PC-9 (cell line): ENCODE results near the gene SELENOV. TPM values are rescaled to one million over a fixed set of nuclear protein-coding genes. Genes with fewer than 3 reads are reported as not detected.

Source experiments
- BruUV-seq: library from RNA; stranded (reverse); fragments of 400-500 nt; replicated peaks from 2 replicates; lab custom pipeline; 2021; lab: Mats Ljungman, UMichigan
- CTCF ChIA-PET: fragments of 300-600 bp; sonication (Branson Sonifier 250); formaldehyde crosslinking; loops from one replicate; lab custom pipeline; 2022; ENCODE audit warnings: antibody characterized with exemption; lab: Charles Lee
- POLR2A ChIA-PET: fragments of 300-600 bp; sonication (Branson Sonifier 250); formaldehyde crosslinking; loops from one replicate; lab custom pipeline; 2022; ENCODE audit warnings: antibody characterized with exemption; ENCODE audit not compliant: unreplicated experiment; lab: Charles Lee
- DNase-seq, 2 experiments: peaks; one replicate each; pipeline versions ENCODE4 v3.0.0 to v3.0.0-alpha.2; 2015 to 2022; ENCODE audit warnings: mixed read lengths in 1 of 2
- H2AFZ ChIP-seq: fragments of 200-600 bp; sonication (generic); 2 replicates; pipeline ENCODE4 v1.8.1; 2017; ENCODE audit warnings: antibody characterized with exemption
- H3F3A ChIP-seq: fragments of 200-600 bp; sonication (generic); 2 replicates; pipeline ENCODE4 v1.8.1; 2017; ENCODE audit warnings: antibody characterized with exemption, mild to moderate bottlenecking, low read depth; ENCODE audit not compliant: insufficient read depth
- H3K27ac ChIP-seq: fragments of 200-600 bp; sonication (generic); 2 replicates; pipeline ENCODE4 v1.6.1; 2016; ENCODE audit warnings: mixed run types
- H3K27me3 ChIP-seq: fragments of 200-600 bp; sonication (generic); 2 replicates; pipeline ENCODE4 v1.6.1; 2016; ENCODE audit warnings: low read depth, mixed run types; ENCODE audit not compliant: insufficient read depth
- H3K36me3 ChIP-seq: fragments of 200-600 bp; sonication (generic); 2 replicates; pipeline ENCODE4 v1.6.1; 2016; ENCODE audit warnings: low read depth, mixed run types
- H3K4me1 ChIP-seq: fragments of 200-600 bp; sonication (generic); replicated peaks from 2 replicates; pipeline ENCODE4 v1.6.1; 2016; ENCODE audit warnings: mixed run types; ENCODE audit not compliant: insufficient read depth
- H3K4me2 ChIP-seq: fragments of 200-600 bp; sonication (generic); 2 replicates; pipeline ENCODE4 v1.6.1; 2017; ENCODE audit warnings: mixed run types
- H3K4me3 ChIP-seq: fragments of 200-600 bp; sonication (generic); 2 replicates; pipeline ENCODE4 v1.6.1; 2016; ENCODE audit warnings: mixed run types
- H3K79me2 ChIP-seq: fragments of 200-600 bp; sonication (generic); 2 replicates; pipeline ENCODE4 v1.6.1; 2017; ENCODE audit warnings: low read depth, mixed run types
- H3K9me2 ChIP-seq: fragments of 200-600 bp; sonication (generic); 2 replicates; pipeline ENCODE4 v1.8.1; 2017; ENCODE audit warnings: mild to moderate bottlenecking; ENCODE audit not compliant: insufficient read depth
- H3K9me3 ChIP-seq: fragments of 200-600 bp; sonication (generic); 2 replicates; pipeline ENCODE4 v1.8.1; 2016; ENCODE audit warnings: low read depth; ENCODE audit not compliant: insufficient read depth
- H4K20me1 ChIP-seq: fragments of 200-600 bp; sonication (generic); 2 replicates; pipeline ENCODE4 v1.8.1; 2017; ENCODE audit not compliant: insufficient read depth
- EZH2 ChIP-seq: fragments of 200-600 bp; sonication (generic); IDR thresholded peaks from 2 replicates; pipeline ENCODE4 v1.8.0; 2017; ENCODE audit warnings: antibody characterized with exemption, low read depth
- intact Hi-C: fragments of 100-400 bp; cut with micrococcal nuclease; formaldehyde crosslinking; loops from one replicate; pipeline ENCODE4 v1.10.0; 2022; ENCODE audit not compliant: unreplicated experiment
- total RNA-seq: library from RNA; stranded (reverse); gene quantifications from 2 replicates; pipeline ENCODE4 v1.2.3, GENCODE V29; 2021
- TF ChIP-seq, protein P1 (sequence below): fragments of 200-600 bp; sonication (generic); conservative IDR thresholded peaks from 2 replicates; pipeline ENCODE4 v1.6.1; 2017; ENCODE audit warnings: mixed run types, antibody characterized with exemption, mild to moderate bottlenecking, moderate library complexity

SELENOV gene
- total RNA-seq, 1 experiment from 2014 or later: not detected

DNA sequence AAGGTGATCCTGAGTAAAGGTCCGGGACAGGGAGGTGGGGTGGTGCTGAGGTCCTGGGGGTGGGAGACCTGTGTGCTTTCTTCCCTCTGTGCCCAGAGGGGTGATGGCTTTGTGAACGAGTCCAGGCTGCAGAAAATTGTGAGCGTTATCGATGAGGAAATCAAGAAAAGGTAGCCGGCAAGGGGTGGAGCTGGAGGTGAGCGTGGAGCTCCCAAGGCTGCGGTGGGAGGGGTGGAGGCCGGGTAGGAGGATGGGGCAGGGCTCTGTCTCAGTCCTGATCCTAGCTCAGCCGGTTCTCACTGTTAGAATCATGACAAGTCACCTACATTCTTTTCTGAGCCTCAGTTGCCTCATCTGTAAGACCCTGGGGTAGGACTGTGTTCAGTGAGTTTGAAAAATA is 4.0 kb downstream of the SELENOV start:
- Histone ChIP-seq H3K4me3 (peak overlapping the region; percentile 38; the same call in 1 of the 2 replicates), H3K9me2 (no peaks in the 10 kb centered on the region), H3K4me2 (peak overlapping the region; percentile 77), H3K36me3 (no peaks in the 10 kb centered on the region), H3F3A (peaks cover 4% of the 10 kb centered on the region; the same call in 1 of the 2 replicates), H3K4me1 (no peaks in the 10 kb centered on the region), H2AFZ (no peak overlapping the region), H4K20me1 (no peaks in the 10 kb centered on the region), H3K27ac (no peak overlapping the region), H3K9me3 (no peaks in the 10 kb centered on the region), H3K79me2 (no peaks in the 10 kb centered on the region), H3K27me3 (peaks cover 3% of the 10 kb centered on the region; the same call in 1 of the 2 replicates)
- no TSS peak for BruUV-seq
- CTCF ChIA-PET: interaction anchor here (1.4 kb wide), 1 partner anchor 79 kb away, joined by 20 read pairs; no protein-coding TSS in a partner anchor
- peak in 1 of 2 experiments; percentile 38 for DNase-seq
- intact Hi-C loops: no loop called here
- POLR2A ChIA-PET: interaction anchor here (0.9 kb wide), 1 partner anchor 83 kb away, joined by 19 read pairs; the partner anchor contains the start of gene RPS16
- TF ChIP-seq EZH2: no peak
- TF ChIP-seq, protein P1, sequence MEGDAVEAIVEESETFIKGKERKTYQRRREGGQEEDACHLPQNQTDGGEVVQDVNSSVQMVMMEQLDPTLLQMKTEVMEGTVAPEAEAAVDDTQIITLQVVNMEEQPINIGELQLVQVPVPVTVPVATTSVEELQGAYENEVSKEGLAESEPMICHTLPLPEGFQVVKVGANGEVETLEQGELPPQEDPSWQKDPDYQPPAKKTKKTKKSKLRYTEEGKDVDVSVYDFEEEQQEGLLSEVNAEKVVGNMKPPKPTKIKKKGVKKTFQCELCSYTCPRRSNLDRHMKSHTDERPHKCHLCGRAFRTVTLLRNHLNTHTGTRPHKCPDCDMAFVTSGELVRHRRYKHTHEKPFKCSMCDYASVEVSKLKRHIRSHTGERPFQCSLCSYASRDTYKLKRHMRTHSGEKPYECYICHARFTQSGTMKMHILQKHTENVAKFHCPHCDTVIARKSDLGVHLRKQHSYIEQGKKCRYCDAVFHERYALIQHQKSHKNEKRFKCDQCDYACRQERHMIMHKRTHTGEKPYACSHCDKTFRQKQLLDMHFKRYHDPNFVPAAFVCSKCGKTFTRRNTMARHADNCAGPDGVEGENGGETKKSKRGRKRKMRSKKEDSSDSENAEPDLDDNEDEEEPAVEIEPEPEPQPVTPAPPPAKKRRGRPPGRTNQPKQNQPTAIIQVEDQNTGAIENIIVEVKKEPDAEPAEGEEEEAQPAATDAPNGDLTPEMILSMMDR: no peak

DNA sequence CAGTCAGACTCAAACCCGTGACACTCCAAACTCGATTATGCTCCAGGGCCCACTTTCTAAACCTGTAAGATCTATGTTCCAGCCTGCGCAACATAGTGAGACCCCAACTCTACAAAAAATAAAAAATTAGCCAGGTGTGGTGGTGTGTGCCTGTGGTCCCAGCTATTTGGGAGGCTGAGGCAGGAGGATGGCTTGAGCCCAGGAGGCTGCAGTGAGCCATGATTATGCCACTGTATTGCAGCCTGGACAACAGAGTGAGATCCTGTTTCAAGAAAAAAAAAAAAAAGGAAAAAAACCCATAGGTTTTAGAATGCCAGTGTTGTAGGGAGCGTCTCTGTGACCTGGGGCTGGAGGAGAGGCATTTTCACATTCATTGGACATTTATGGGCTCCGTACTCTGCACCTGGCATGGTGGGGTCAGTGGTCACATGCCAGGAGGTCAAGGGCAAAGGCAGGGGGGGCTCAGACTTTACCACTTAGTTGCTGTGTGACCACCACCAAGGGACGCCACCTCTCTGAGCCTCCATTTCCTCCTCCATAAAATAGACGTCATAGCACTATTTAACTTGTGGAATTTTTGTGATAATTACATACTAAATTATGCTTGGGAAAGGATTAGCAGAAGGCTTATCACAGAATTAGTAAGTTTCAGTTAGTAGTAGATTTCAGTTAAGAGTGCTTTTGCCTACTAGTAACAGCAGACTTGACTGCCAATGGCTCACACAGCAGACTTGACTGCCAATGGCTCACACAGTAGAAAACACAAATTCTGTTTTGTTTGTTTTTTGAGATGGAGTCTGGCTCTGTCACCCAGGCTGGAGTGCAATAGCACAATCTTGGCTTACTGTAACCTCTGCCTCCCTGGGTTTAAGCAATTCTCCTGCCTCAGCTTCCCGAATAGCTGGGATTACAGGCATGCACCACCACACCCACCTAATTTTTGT is 5.9 kb downstream of the SELENOV start:
- Histone ChIP-seq H3K4me1 (no peaks in the 10 kb centered on the region), H3K9me3 (no peaks in the 10 kb centered on the region), H3K4me3 (no peak overlapping the region), H4K20me1 (no peaks in the 10 kb centered on the region), H3K27me3 (peaks cover 3% of the 10 kb centered on the region; the same call in 1 of the 2 replicates), H3K4me2 (no peak overlapping the region), H3K36me3 (no peaks in the 10 kb centered on the region), H3K27ac (no peak overlapping the region), H3F3A (peaks cover 4% of the 10 kb centered on the region; the same call in 1 of the 2 replicates), H2AFZ (no peak overlapping the region), H3K79me2 (no peaks in the 10 kb centered on the region), H3K9me2 (no peaks in the 10 kb centered on the region)
- ChIA-PET POLR2A (no interaction called here), CTCF (no interaction called here)
- no peak for TF ChIP-seq EZH2
- TF ChIP-seq, protein P1: no peak
- no TSS peak for BruUV-seq
- intact Hi-C loops: no loop called here
- no peak for DNase-seq

DNA sequence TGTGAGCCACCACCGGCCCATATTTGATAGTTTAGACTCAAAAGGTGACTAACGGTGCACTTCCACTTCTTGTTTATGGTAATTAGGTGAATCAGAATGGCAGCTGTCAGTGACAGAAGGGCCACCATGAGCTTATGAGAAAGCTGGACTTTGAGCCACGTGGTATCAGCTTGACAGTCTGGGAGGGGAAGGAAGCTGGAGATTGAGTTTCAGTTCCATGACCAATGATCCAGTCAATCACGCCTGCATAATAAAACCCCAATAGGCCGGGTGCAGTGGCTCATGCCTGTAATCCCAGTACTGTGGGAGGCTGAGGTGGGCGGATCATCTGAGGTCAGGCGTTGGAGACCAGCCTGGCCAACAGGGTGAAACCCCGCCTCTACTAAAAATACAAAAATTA is 9.6 kb downstream of the SELENOV start:
- CTCF ChIA-PET: interaction anchor here (0.7 kb wide), 1 partner anchor 15 kb away, joined by 5 read pairs; no protein-coding TSS in a partner anchor

More for the DNA sequence above, 9.6 kb downstream of the SELENOV start:
- no peaks in the 10 kb centered on the region for H3K79me2 ChIP-seq
- no peaks in the 10 kb centered on the region for H3K9me2 ChIP-seq
- TF ChIP-seq, protein P1: no peak
- H4K20me1 ChIP-seq: no peaks in the 10 kb centered on the region
- H3K4me3 ChIP-seq: no peak overlapping the region
- H3F3A ChIP-seq: no peaks in the 10 kb centered on the region
- DNase-seq: no peak
- BruUV-seq: no TSS peak
- POLR2A ChIA-PET: interaction anchor here (0.7 kb wide), 1 partner anchor 41 kb away, joined by 3 read pairs; no protein-coding TSS in a partner anchor
- no peaks in the 10 kb centered on the region for H3K9me3 ChIP-seq
- H3K4me1 ChIP-seq: no peaks in the 10 kb centered on the region
- H2AFZ ChIP-seq: no peak overlapping the region
- no peaks in the 10 kb centered on the region for H3K36me3 ChIP-seq
- intact Hi-C loops: no loop called here
- no peak overlapping the region for H3K27ac ChIP-seq
- no peaks in the 10 kb centered on the region for H3K27me3 ChIP-seq
- H3K4me2 ChIP-seq: no peak overlapping the region
